HCT116 (cell line): Measurements from ENCODE around the gene MCTP2.

Experiments
- ATF3 ChIP-seq: IDR thresholded peaks from 2 replicates; pipeline ENCODE4 v1.6.1; 2012
- ELF1 ChIP-seq: IDR thresholded peaks from 2 replicates; pipeline ENCODE4 v1.6.1; 2012; ENCODE audit warnings: low read depth, borderline replicate concordance
- EZH2 ChIP-seq: fragments of 200-600 bp; sonication (generic); IDR thresholded peaks from 2 replicates; pipeline ENCODE4 v1.6.1; 2017; ENCODE audit warnings: antibody characterized with exemption, mixed run types
- ZFX ChIP-seq: fragments of 450-650 bp; IDR thresholded peaks from 2 replicates; pipeline ENCODE4 v1.6.1; 2017
- TF ChIP-seq, protein P1 (sequence below), 3 experiments: fragments of 200-600 bp in 1 of 3; sonication (generic) in 1 of 3; IDR thresholded peaks in 2 of 3; conservative IDR thresholded peaks in 1 of 3; 2 replicates each; pipeline ENCODE4 v1.5.1; 2012 to 2017; ENCODE audit warnings: low read depth in 2 of 3, low read length in 2 of 3, antibody characterized with exemption in 1 of 3, borderline replicate concordance in 1 of 3, control low read depth in 1 of 3, mild to moderate bottlenecking in 1 of 3, mixed read lengths in 1 of 3, mixed run types in 1 of 3, moderate library complexity in 1 of 3; ENCODE audit not compliant: insufficient read depth in 1 of 3
- TF ChIP-seq, protein P2 (sequence below): IDR thresholded peaks from 2 replicates; pipeline ENCODE4 v1.6.1; 2012; ENCODE audit warnings: low read depth

- TF ChIP-seq ATF3 (no peak), EZH2 (no peak), ELF1 (no peak), ZFX (no peak)
- TF ChIP-seq, protein P1, sequence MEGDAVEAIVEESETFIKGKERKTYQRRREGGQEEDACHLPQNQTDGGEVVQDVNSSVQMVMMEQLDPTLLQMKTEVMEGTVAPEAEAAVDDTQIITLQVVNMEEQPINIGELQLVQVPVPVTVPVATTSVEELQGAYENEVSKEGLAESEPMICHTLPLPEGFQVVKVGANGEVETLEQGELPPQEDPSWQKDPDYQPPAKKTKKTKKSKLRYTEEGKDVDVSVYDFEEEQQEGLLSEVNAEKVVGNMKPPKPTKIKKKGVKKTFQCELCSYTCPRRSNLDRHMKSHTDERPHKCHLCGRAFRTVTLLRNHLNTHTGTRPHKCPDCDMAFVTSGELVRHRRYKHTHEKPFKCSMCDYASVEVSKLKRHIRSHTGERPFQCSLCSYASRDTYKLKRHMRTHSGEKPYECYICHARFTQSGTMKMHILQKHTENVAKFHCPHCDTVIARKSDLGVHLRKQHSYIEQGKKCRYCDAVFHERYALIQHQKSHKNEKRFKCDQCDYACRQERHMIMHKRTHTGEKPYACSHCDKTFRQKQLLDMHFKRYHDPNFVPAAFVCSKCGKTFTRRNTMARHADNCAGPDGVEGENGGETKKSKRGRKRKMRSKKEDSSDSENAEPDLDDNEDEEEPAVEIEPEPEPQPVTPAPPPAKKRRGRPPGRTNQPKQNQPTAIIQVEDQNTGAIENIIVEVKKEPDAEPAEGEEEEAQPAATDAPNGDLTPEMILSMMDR (IDR thresholded peaks at IDR 0.05 in 2 of 3, conservative IDR thresholded peaks at IDR 0.05 in 1 of 3; ENCODE audit: borderline replicate concordance in 1 of 3, insufficient read depth in 1 of 3, low read depth in 2 of 3, low read length in 2 of 3), result no peak
- TF ChIP-seq, protein P2, sequence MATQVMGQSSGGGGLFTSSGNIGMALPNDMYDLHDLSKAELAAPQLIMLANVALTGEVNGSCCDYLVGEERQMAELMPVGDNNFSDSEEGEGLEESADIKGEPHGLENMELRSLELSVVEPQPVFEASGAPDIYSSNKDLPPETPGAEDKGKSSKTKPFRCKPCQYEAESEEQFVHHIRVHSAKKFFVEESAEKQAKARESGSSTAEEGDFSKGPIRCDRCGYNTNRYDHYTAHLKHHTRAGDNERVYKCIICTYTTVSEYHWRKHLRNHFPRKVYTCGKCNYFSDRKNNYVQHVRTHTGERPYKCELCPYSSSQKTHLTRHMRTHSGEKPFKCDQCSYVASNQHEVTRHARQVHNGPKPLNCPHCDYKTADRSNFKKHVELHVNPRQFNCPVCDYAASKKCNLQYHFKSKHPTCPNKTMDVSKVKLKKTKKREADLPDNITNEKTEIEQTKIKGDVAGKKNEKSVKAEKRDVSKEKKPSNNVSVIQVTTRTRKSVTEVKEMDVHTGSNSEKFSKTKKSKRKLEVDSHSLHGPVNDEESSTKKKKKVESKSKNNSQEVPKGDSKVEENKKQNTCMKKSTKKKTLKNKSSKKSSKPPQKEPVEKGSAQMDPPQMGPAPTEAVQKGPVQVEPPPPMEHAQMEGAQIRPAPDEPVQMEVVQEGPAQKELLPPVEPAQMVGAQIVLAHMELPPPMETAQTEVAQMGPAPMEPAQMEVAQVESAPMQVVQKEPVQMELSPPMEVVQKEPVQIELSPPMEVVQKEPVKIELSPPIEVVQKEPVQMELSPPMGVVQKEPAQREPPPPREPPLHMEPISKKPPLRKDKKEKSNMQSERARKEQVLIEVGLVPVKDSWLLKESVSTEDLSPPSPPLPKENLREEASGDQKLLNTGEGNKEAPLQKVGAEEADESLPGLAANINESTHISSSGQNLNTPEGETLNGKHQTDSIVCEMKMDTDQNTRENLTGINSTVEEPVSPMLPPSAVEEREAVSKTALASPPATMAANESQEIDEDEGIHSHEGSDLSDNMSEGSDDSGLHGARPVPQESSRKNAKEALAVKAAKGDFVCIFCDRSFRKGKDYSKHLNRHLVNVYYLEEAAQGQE, result no peak
Measured at GRCh38 chr15:94317211-94317610, 85.8 kb downstream of the MCTP2 start.
